Measurements from ENCODE around the gene NAIF1. TPM values are rescaled to one million over a fixed set of nuclear protein-coding genes. Genes with fewer than 3 reads are reported as not detected.
"Not testable (repeated sequence)": the region's sequence is repeated elsewhere in the genome, so short reads cannot be mapped to it uniquely, and the experiment has no call there.

NAIF1 gene
- total RNA-seq, 2 experiments from 2014 or later, result 8.6 to 14.9 TPM

GRCh38 chr9:128043467-128043868 lies 23.7 kb downstream of the NAIF1 start:
- CTCF ChIA-PET (ENCODE audit: unreplicated experiment), result interaction anchor here (1.1 kb wide), 1 partner anchor 89 kb away, joined by 3 read pairs; no protein-coding TSS in a partner anchor
- no TSS peak for BruUV-seq (replicated peaks)
- Histone ChIP-seq H3K79me2 (ENCODE audit: insufficient read depth, low read depth, low read length) (no peaks in the 10 kb centered on the region), H3K9me3 (ENCODE audit: low read length) (no peaks in the 10 kb centered on the region), H2AFZ (ENCODE audit: low read length) (no peak overlapping the region), H3K4me3 (ENCODE audit: low read depth, low read length, poor library complexity, severe bottlenecking) (no peak overlapping the region), H3K27ac (ENCODE audit: low read depth, low read length, poor library complexity, severe bottlenecking) (no peak overlapping the region), H3K9me2 (ENCODE audit: insufficient read depth, low read length) (no peaks in the 10 kb centered on the region), H4K20me1 (ENCODE audit: insufficient read depth, low read length) (no peaks in the 10 kb centered on the region), H3K4me1 (ENCODE audit: insufficient read depth, low read length, poor library complexity, severe bottlenecking) (no peaks in the 10 kb centered on the region), H3K4me2 (ENCODE audit: low read length) (no peak overlapping the region), H3K36me3 (ENCODE audit: insufficient read depth, low read length) (no peaks in the 10 kb centered on the region)
- TF ChIP-seq, protein P1, sequence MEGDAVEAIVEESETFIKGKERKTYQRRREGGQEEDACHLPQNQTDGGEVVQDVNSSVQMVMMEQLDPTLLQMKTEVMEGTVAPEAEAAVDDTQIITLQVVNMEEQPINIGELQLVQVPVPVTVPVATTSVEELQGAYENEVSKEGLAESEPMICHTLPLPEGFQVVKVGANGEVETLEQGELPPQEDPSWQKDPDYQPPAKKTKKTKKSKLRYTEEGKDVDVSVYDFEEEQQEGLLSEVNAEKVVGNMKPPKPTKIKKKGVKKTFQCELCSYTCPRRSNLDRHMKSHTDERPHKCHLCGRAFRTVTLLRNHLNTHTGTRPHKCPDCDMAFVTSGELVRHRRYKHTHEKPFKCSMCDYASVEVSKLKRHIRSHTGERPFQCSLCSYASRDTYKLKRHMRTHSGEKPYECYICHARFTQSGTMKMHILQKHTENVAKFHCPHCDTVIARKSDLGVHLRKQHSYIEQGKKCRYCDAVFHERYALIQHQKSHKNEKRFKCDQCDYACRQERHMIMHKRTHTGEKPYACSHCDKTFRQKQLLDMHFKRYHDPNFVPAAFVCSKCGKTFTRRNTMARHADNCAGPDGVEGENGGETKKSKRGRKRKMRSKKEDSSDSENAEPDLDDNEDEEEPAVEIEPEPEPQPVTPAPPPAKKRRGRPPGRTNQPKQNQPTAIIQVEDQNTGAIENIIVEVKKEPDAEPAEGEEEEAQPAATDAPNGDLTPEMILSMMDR (conservative IDR thresholded peaks at IDR 0.05; ENCODE audit: low read length), result no peak
- no peak for TF ChIP-seq EZH2phosphoT487 (IDR thresholded peaks at IDR 0.05; ENCODE audit: borderline replicate concordance, low read depth, low read length)
- no peak for DNase-seq (ENCODE audit: low spot score)
- intact Hi-C loops (cut with micrococcal nuclease; ENCODE audit: unreplicated experiment), result no loop called here
- POLR2A ChIA-PET, result no interaction called here

- CTCF ChIA-PET (ENCODE audit: unreplicated experiment), result no interaction called here
- no peak overlapping the region for H2AFZ ChIP-seq (ENCODE audit: low read length)
- H3K9me2 ChIP-seq (ENCODE audit: insufficient read depth, low read length), result no peaks in the 10 kb centered on the region
- no peak for DNase-seq (ENCODE audit: low spot score)
- intact Hi-C loops (cut with micrococcal nuclease; ENCODE audit: unreplicated experiment), result no loop called here
- TF ChIP-seq EZH2phosphoT487 (IDR thresholded peaks at IDR 0.05; ENCODE audit: borderline replicate concordance, low read depth, low read length), result no peak
- TF ChIP-seq, protein P1 (conservative IDR thresholded peaks at IDR 0.05; ENCODE audit: low read length), result no peak
- no peak overlapping the region for H3K4me3 ChIP-seq (ENCODE audit: low read depth, low read length, poor library complexity, severe bottlenecking)
- H3K27ac ChIP-seq (ENCODE audit: low read depth, low read length, poor library complexity, severe bottlenecking), result no peak overlapping the region
- H3K79me2 ChIP-seq (ENCODE audit: insufficient read depth, low read depth, low read length), result no peaks in the 10 kb centered on the region
- H3K9me3 ChIP-seq (ENCODE audit: low read length), result no peaks in the 10 kb centered on the region
- no peak overlapping the region for H3K4me2 ChIP-seq (ENCODE audit: low read length)
- POLR2A ChIA-PET, result interaction anchor here (0.6 kb wide), 1 partner anchor 165 kb away, joined by 3 read pairs; no protein-coding TSS in a partner anchor
- no TSS peak for BruUV-seq (replicated peaks)
- H3K36me3 ChIP-seq (ENCODE audit: insufficient read depth, low read length), result no peaks in the 10 kb centered on the region
- H3K4me1 ChIP-seq (ENCODE audit: insufficient read depth, low read length, poor library complexity, severe bottlenecking), result no peaks in the 10 kb centered on the region
- H4K20me1 ChIP-seq (ENCODE audit: insufficient read depth, low read length), result no peaks in the 10 kb centered on the region
These were observed 25.1 kb downstream of the NAIF1 start for GRCh38 chr9:128042043-128042442.

GRCh38 chr9:128040783-128041182 lies 26.3 kb downstream of the NAIF1 start:
- H4K20me1 ChIP-seq (ENCODE audit: insufficient read depth, low read length); H3K36me3 ChIP-seq (ENCODE audit: insufficient read depth, low read length); CTCF ChIA-PET (ENCODE audit: unreplicated experiment); H3K9me3 ChIP-seq (ENCODE audit: low read length); DNase-seq (ENCODE audit: low spot score); H2AFZ ChIP-seq (ENCODE audit: low read length); POLR2A ChIA-PET; H3K4me1 ChIP-seq (ENCODE audit: insufficient read depth, low read length, poor library complexity, severe bottlenecking); BruUV-seq (replicated peaks); H3K79me2 ChIP-seq (ENCODE audit: insufficient read depth, low read depth, low read length); H3K4me3 ChIP-seq (ENCODE audit: low read depth, low read length, poor library complexity, severe bottlenecking); intact Hi-C loops (cut with micrococcal nuclease; ENCODE audit: unreplicated experiment); H3K9me2 ChIP-seq (ENCODE audit: insufficient read depth, low read length); H3K4me2 ChIP-seq (ENCODE audit: low read length); H3K27ac ChIP-seq (ENCODE audit: low read depth, low read length, poor library complexity, severe bottlenecking): not testable (repeated sequence)

GRCh38 chr9:128036522-128036921 lies 30.6 kb downstream of the NAIF1 start:
- H3K9me3 ChIP-seq (ENCODE audit: low read length); H3K36me3 ChIP-seq (ENCODE audit: insufficient read depth, low read length); CTCF ChIA-PET (ENCODE audit: unreplicated experiment); H2AFZ ChIP-seq (ENCODE audit: low read length); H3K79me2 ChIP-seq (ENCODE audit: insufficient read depth, low read depth, low read length); H3K4me2 ChIP-seq (ENCODE audit: low read length); H3K9me2 ChIP-seq (ENCODE audit: insufficient read depth, low read length); H3K4me3 ChIP-seq (ENCODE audit: low read depth, low read length, poor library complexity, severe bottlenecking); BruUV-seq (replicated peaks); DNase-seq (ENCODE audit: low spot score); intact Hi-C loops (cut with micrococcal nuclease; ENCODE audit: unreplicated experiment); H4K20me1 ChIP-seq (ENCODE audit: insufficient read depth, low read length); H3K27ac ChIP-seq (ENCODE audit: low read depth, low read length, poor library complexity, severe bottlenecking): not testable (repeated sequence)
- POLR2A ChIA-PET, result interaction anchor here (0.7 kb wide), 1 partner anchor 192 kb away, joined by 5 read pairs; no protein-coding TSS in a partner anchor
- H3K4me1 ChIP-seq (ENCODE audit: insufficient read depth, low read length, poor library complexity, severe bottlenecking), result peaks cover 34% of the 10 kb centered on the region
